Endometrial microvascular endothelial cells (primary cell): ENCODE data around the gene DNAJB4. TPM values are rescaled to one million over a fixed set of nuclear protein-coding genes. Genes with fewer than 3 reads are reported as not detected.
"Not testable (repeated sequence)": the region's sequence is repeated elsewhere in the genome, so short reads cannot be mapped to it uniquely, and the experiment has no call there.

Source experiments
- in situ Hi-C: cut with HindIII; loops from 2 replicates; pipeline ENCODE4 v1.10.0; 2017; ENCODE audit warnings: low sequenced_read_pairs, low pct_unique_long_range_greater_than_20kb; ENCODE audit errors: inconsistent ontology term
- total RNA-seq: library from RNA; depleted of rRNA; stranded (reverse); fragments of >200 nt; gene quantifications from one replicate; pipeline ENCODE4 v1.2.3, GENCODE V29; 2015; ENCODE audit errors: inconsistent ontology term

The DNAJB4 gene
- total RNA-seq, 1 donor from 2014 or later: 55.0 TPM

DNA sequence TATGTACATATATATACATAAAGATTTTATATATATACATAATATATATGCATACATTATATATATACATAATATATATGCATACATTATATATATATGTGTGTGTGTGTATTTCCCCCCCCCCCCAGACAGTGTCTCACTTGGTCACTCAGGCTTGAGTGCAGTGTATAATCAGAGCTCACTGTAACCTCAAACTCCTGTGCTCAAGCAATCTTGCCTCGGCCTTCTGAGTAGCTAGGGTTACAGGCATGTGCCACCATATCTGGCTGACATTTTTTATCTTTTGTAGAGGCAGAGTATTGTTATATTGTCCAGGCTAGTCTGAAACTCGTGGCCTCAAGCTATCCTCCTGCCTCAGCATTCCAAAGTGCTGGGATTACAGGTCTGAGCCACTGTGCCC lies 16.8 kb upstream of the DNAJB4 start:
- in situ Hi-C loops: no loop called here

DNA sequence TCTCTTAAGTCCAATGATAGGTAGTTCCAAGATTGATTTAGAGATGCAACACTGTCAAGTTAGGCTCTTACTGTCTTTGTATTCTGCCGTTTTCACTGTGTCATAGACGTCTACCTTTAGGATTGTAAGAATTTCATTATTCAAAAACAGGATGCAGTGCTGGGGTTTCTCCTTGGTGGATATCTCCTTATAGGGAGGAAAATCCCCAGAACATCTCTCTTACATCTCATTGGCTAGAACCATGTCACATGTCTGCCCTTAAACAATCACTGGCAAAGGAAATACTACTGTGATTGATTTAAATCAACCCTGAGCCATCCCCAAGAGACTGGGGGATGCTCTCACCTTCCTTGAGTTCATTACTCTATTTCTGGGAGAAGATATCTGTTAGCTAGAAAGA lies 15.0 kb upstream of the DNAJB4 start:
- in situ Hi-C loops: no loop called here

- in situ Hi-C loops: no loop called here
Measured at GRCh38 chr1:77990629-77991204, 14.0 kb upstream of the DNAJB4 start.

DNA sequence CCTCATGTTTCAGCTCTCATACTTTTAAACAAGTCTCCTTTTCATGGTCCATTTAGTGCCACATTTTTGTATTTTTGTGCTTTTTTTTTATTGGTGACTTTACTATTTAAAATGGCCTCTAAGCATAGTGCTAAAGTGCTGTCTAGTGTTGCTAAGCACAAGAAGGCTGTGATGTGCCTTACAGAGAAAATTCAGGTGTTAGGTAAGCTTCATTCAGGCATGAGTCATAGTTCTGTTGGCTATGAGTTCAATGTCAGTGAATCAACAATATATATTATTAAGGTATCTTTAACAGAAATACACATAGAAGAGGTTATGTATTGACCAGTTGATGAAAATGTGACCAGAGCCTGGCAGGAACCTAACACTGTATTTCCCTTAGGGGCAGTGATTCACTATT lies 13.1 kb upstream of the DNAJB4 start:
- in situ Hi-C loops: no loop called here

DNA sequence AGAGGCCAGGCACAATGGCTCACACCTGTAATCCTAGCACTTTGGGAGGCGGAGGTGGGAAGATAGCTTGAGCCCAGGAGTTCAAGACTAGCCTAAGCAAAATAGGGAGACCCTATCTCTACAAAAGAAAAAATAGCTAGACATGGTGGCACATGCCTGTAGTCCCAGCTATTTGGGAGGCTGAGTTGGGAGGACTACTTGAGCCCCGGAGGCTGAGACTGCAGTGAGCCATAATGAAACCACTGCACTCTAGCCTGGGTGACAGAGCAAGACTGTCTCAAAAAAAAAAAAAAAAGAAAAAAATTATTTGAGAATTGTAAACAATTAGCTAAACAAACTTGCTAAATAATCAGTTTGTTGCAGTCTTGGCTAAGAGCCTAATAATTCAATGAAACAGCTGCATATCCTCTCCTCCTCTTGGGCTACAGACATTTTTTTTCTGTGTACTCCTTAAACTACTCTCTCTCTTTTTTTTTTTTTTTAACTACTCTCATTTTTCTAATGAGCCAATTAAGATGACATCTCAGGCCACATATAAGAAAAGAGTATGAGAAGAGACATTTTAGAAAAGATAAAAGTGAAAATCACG lies 10.5 kb upstream of the DNAJB4 start:
- in situ Hi-C loops: no loop called here

- in situ Hi-C loops: no loop called here
Measured at GRCh38 chr1:77996734-77997133, 8.0 kb upstream of the DNAJB4 start.

DNA sequence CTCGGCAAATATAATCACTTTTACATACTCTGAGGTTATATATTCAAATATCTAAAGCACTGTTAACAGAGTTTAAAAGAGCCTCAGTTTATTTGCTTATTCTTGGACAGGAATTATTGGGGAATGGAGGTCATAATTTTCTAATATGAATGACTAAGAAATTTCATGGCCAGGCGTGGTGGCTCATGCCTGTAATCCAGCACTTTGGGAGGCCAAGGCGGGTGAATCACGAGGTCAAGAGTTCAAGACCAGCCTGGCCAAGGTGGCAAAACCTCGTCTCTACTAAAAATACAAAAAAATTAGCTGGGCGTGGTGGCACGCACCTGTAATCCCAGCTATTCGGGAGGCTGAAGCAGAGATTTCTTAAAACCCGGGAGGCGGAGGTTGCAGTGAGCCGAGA lies 4.2 kb upstream of the DNAJB4 start:
- in situ Hi-C loops: not testable (repeated sequence)

DNA sequence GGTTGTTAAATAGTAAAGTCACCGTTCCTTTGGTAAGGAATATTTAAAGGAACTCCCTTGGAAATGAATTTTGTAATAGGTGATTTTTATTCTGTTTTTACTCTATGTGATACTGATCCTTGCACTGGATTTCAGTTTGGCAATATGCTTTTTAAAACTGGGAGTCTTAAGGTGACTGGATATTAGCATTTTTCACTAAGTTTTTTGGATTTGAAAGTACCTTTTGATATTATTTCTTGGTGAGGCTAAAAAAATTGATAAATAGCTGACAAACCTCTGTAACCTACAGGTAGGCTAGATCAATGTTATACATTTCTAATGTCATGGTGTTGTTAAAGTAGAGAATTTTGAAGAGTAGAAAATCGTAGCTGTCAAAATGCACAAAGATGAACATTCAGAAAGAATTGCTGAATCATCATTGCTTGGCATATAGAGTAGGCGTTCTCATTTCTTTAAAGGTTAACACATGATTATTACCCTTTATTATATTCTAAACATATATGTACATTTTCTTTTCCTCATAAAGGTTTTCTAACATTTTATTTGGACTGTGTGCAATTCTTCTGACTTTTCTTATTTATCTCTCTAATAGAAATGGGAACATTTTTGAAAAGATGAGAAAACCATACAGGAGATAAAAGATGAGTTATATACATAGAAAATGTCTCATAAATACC lies 1.5 kb upstream of the DNAJB4 start:
- in situ Hi-C loops: no loop called here

GRCh38 chr1:78003882-78004718 lies 639 bp upstream of the DNAJB4 start:
- in situ Hi-C loops: no loop called here

DNA sequence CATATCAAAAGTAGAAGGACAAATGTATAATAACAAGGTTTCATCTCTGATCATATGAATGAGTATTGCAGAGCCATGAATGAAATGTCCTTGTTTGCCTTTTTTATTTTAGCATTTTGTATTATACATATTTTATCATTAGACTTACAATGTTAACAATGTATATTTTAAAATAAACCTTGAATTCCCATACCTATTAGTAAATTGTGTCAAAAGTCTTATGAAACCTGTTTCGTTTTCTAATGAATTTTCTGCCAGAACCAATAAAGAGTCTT lies 646 bp downstream of the DNAJB4 start:
- in situ Hi-C loops: no loop called here

GRCh38 chr1:78005755-78006154 lies 1.0 kb downstream of the DNAJB4 start:
- in situ Hi-C loops: no loop called here

DNA sequence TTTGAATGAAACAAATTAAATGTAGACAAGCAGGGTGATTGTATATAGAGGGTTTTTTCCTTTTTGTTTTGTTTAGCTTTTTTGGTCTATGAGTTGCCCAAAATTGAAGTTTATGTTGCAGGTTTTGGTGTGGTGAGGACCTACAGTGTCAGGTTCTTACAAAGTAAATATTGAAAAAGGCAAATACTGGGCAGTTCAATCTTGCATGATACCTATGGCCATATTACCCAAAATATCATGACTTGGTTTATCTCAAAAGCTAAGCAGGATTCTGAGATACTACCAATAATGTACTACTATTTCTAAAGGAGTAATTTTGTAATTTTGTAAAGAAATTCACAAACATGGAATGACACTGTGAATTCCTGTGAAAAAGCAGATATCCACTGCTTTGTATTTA lies 1.8 kb downstream of the DNAJB4 start:
- in situ Hi-C loops: no loop called here

DNA sequence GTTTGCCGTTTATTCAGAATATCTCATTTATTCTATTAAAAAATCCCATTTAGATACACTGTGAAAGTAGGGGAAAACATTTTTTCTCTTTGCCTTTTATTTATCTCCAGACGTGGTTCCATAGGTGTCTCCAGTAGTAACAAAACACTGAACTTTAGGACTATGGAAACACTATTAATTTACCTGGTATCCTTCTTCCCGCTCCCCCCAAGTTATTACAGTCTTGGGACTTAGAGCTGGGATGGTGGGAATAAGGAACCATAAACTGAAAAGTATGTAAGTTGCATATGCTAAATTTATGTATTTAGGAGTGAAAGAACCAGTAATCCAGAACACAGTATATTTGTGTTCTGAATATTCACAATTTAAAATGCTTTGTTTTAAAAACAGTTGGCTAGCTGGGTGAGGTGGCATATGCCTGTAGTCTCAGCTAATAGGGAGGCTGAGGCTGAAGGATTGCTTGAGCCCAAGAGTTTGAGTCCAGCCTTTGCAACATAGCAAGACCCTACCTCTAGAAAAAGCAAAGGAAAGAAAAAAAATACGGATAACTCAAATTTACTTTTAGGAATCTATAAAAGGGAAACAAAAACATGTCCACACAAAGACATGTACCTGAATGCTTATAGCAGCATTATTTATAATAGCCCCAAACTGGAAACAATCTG lies 3.1 kb downstream of the DNAJB4 start:
- in situ Hi-C loops: no loop called here

- in situ Hi-C loops: no loop called here
Measured at GRCh38 chr1:78009276-78009675, 4.5 kb downstream of the DNAJB4 start.

GRCh38 chr1:78009836-78010235 lies 5.1 kb downstream of the DNAJB4 start:
- in situ Hi-C loops: no loop called here

DNA sequence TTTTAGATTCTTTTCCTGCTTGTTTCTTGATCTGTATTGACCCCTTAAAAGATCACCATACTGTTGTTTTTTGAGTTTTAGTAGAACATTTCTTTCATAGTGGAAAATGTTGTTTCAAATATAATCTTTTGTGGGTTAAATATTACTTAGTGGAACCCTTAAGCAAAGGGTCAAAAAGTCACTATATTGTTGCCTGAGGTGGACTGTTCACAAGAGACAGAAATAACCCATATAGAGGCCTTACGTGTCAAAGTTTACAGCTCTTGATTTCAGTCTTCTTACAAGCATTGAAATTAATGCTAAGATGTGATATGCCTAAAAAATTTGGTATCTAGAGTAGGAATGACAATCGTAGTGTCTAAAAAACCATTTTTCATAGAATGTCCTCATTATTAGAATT lies 6.3 kb downstream of the DNAJB4 start:
- in situ Hi-C loops: no loop called here

- in situ Hi-C loops: no loop called here
Measured at GRCh38 chr1:78015148-78015547, 10.4 kb downstream of the DNAJB4 start.

DNA sequence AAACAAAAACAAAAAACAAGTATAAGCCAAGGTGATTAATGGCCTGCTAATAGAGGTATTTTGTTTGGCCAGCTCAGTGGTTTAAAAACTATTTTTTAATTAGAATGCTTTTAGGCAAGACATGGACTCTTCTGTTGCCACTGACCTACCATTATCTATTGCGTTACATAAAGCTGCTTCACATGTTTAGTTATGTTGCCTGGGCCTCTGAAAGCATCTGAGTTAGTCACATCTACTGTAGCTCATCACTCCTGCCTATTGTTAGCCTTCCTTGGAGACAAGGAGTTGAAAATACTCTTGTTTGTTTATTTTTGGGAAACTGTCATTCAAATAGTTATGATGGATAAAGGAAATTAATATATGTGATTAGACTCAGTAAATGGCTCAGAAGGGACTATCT lies 14.3 kb downstream of the DNAJB4 start:
- in situ Hi-C loops: no loop called here

- in situ Hi-C loops: not testable (repeated sequence)
Measured at GRCh38 chr1:78021134-78021533, 16.4 kb downstream of the DNAJB4 start.

GRCh38 chr1:78029793-78030192 lies 25.1 kb downstream of the DNAJB4 start:
- in situ Hi-C loops: no loop called here
